CD4-positive, alpha-beta T cell treated with Interleukin-1 beta for 1 hour (primary cell): ENCODE measurements around the gene GABPB1.

Source experiments
- DNase-seq, 2 donors: peaks; one replicate each; pipeline ENCODE4 v3.0.0-alpha.2; 2020 to 2022

GABPB1 gene

DNA sequence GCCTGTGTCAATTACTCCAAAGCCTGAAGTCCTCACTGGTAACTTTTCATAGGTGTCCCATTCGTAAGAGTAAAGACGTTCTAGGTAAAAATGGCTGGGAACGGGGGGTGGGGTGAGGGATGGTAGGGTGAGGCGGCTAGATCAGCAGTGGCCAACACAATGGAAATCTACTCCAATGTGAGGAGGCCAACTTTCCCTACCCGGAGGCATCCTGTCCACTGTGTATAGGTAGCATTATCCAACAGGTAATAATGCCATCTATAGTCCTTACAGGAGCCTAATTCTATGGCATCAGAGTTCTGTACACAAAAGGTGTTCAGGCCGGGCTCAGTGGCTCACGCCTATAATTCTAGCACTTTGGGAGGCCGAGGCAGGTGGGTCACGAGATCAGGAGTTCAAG is 118.6 kb downstream of the GABPB1 start:
- no peak for DNase-seq

DNA sequence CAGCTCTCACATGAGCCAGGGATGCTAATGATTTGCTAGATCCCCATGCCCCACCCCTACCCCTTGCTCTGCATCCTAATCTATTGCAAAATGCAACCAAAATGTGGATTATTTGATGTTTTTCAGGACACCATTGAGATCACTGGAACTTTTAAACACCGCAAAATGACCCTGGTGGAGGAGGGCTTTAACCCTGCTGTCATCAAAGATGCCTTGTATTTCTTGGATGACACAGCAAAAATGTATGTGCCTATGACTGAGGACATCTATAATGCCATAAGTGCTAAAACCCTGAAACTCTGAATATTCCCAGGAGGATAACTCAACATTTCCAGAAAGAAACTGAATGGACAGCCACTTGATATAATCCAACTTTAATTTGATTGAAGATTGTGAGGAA is 119.2 kb downstream of the GABPB1 start:
- no peak for DNase-seq

DNA sequence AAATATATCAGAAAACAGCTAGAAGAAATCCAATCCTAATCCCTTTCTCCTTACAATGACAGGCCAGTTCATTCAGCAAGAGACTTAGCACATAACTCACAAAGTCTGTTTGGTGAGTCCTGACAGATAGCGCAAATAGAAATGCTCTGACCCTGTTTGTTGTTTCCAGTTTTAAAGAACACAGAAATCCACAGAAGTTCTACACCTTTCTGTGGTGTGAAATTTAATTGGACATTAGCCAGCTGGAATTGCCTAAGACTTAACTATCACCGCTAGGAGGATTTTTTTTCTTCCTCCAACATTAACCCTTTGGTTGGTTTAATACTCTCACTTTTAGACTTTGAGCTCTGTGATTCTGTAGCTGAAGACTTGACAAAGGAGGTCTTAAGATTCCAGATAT is 120.2 kb downstream of the GABPB1 start:
- no peak for DNase-seq

DNA sequence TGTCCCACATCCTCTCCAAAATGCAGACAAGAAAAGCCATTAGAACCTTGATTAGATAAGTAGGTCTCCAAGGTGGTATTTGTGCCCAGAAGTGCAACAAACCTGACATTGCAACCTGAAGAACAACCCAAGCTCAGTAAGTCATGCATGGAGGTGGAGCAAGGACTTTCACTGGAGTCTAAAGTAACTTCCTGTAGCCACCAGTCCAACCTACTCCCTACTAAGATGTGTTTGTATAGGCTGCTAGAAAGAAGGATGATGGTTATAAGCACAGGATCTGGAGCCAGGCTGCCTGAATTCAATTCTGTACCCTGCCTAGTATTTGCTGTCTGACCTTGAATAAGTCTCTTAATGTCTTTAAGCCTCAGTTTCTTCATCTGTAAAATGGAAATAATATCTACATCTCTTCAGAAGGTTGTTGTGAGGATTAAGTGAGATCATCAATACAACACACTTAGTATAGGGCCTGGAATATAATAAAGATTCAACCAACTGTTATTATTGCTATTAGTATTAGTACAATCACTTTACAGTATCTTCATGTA is 121.7 kb downstream of the GABPB1 start:
- DNase-seq = no peak

DNA sequence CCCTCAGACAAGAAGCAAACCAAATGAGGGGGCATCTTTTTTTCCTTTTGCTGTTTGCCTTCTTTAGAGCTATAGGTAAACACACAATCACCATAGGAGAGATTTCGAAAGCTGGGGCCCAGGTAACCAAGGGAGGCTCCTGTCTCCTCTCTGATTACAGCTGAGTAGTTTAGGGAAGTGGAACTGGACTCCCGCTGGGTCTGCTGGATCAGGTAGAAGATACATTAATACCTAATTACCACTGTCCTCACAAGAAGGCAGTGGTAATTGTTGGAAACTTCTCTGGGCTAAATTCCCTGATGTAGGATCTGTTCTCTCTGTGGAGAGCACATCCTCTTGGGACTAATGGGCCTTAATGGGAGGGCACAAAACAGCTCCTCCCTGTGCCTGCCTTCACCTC is 122.2 kb downstream of the GABPB1 start:
- DNase-seq = no peak

DNA sequence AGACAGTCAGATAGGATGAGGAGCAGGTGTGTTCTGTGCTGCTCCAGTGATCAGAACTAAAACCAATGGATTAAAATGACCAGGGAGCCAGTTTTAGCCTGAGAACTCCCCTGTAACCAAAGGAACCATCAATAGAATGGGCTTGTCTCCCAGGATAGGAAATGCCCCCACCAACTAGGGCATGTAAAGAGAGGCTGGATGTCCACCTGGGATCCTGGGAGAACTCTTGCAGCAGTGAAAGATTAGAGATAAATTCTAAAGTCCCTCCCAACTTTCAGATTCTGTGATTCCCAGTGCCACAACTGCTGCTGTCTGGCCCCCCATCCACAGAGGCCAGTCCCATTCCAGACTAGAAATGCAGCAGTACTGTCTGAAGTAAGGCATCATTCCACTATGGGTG is 123.2 kb downstream of the GABPB1 start:
- no peak for DNase-seq

DNA sequence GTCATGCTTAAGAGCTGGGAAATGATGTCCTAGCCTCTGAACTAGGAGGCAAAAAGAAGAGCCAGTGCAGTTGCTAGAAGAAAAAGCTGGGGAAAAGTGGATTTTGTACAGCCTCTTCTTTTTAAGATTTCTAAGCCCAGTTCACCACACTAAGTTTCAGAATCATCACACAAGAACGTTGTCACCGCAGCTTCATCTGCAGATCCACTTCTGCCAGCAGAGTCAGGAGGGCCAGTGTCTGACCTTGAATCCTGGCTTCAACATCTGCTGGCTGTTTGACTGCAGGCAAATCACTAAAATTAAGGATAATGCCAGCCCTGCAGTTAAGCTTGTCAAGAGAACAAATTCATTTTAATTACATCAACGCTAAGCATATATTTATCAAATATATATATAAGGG is 125.7 kb downstream of the GABPB1 start:
- DNase-seq = no peak

DNA sequence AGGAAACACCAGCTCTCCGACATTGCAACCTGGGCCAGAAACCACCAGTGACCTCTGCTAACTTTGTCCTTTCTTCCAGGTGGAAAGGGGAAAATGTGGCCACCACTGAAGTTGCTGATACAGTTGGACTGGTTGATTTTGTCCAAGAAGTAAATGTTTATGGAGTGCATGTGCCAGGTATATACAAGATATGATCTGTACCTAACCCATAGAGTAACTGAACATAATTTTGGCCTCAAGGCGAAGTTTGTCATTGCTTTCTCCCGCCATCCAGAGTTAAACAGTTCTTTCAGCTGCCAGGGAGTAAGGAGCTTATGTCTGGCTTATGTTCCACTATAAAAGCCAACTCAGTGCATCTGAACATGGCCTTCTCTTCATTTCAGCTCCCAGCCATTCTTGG is 126.1 kb downstream of the GABPB1 start:
- DNase-seq = no peak

DNA sequence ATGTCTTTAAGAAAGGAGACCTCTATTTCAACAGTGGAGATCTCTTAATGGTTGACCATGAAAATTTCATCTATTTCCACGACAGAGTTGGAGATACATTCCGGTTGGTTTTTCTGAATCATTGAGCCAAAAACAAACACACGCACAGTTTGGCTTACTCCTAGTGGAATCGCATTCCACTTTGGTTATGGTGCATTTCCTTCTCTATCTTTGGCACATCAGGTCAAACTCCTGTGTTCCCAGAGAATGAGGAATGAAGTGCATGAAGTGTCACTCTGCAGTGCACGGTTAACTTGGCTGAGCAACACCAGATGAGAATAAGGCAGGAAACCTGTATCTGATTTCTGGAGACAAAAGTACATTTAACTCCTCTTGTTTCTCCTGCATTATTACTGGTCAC is 127.9 kb downstream of the GABPB1 start:
- DNase-seq = no peak

DNA sequence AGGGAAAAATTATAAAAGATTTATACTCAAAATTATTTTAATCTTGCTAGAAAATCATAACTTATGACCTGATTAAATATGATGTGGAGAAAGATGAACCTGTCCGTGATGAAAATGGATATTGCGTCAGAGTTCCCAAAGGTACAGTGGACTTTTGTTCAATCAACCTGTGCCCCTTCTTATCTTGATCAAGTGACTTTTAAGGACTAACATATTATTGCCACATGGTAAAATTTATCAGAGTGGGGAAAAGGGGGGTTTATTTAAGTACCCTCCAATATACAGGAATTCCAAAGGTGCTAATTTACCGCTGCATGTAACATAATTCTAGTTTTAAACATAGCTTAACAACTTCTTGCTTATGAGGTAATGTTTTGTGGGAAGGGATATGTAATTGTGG is 129.1 kb downstream of the GABPB1 start:
- DNase-seq = no peak
